HG02981 (cell line): ENCODE measurements around the gene EBF3.

Source experiments
- ATAC-seq: cut with Tn5 transposase; IDR thresholded peaks from one replicate; pipeline ENCODE4 v1.9.1; 2021; ENCODE audit warnings: mild to moderate bottlenecking, moderate library complexity; ENCODE audit not compliant: unreplicated experiment

The EBF3 gene

DNA sequence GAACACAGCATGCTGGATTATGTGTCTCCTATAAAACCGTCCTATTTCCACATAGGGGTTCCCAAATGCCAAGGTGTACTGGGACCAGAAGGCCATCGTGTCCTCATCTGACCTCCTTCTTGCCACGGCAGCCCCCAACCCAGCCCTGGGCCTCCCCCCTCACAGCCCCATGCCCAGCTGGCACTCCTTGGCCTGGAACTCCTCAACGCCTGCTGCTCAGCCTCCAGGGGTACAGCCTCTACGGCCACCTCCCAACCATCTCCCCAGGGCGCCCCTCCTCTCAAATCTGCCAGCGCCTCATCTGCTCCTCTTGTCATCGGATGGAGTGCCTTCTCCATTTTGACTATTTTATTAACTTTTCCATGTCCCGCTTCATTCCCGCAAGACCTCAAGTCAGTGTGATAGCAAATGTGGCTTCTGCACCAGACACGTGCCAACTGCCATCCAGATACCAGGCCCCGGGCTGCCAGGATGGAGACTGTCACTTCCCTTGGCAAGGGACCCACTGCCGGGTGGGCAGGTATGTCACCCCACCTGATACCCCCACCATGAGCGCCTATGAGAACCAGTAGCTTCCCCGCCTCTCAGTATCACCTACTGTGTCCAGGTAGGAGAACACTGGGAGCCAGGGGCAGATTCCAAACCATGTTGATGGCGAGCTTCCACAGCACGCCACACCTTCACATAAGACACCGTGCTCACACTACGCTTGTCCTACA lies 106.7 kb downstream of the EBF3 start:
- no peak for ATAC-seq

DNA sequence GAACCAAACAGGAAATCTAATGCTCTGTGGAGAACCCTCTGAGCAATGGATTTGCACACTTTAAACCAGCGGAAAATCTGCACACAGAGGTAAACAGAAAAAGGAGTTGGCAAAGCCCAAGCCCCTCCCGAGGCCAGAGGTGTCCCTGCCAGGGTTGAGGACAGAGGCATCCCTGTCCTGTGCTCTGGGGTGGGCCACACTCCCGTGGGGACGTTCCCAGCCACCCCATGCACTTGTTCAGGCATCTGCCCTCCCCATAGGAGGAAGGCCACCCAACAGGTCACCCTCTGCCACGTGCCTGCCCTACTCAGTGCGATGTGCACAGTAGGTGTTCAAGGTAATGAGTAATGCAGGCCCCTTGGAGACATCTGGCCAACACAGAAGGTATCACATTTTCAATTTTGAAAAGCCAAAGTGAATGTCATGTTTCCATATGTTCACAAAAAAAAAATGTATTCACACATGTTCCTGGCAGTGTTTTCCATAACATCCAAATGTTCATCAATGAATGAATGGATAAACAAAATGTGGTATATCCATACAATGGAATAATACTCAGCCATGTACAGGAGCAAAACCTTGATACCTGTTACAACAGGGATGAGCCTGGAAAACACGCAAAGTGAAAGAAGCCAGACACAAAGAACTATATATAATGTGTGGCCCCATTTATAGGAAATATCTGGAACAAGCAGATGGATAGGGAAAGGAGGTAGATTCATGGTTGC lies 108.1 kb downstream of the EBF3 start:
- no peak for ATAC-seq

GRCh38 chr10:129854796-129855705 lies 109.0 kb downstream of the EBF3 start:
- no peak for ATAC-seq

- ATAC-seq, result no peak
Measured at GRCh38 chr10:129854158-129854557, 109.9 kb downstream of the EBF3 start.

DNA sequence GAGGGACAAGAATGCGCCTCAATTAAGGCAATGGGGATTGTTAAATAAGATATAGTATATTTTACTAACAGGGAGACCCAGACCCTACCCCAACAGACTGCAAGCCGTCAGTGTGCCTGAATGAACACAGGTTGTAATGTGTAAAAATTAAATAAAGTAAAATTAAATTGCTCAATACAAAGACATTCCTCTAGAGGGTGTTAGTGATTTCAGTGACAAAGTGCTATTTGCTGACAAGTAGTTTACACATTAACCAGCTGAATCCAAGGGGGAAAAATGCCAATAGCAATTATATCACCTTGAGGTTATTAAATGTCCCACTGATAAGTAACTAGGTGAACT lies 110.5 kb downstream of the EBF3 start:
- no peak for ATAC-seq

DNA sequence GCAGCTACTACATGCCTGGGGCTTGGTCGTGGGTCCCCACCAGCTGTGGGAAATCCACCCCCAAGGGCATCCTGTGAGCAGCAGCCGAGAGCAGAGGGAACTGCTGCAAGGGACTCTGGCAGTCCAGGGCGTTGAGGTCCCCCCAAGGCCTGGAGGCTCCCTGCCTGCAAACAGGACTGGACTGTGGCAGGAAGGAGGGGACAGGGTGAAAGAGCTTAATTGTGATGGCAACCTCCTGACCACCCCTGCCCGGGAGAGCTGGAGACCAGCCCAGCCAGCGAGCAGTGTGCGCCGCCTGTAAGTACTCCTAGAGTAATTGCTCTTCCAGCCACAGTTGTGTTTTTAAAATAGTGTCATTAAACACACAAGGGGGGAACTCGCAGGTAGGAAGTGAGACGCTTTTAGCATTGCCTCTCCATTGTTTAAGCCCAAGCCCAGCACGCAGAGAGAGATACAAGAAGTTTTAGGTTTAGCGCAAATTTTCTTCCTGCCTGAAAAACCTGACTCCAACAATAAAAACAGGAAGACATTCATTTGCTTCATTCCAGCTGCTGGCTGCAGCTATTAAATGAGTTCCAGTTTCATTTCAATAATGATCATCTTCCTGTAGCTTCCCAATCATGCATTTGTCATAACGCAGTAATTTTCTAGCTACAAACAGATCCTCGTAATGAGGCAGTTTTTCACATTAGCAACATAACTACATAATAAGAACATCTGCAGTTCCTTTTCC lies 111.1 kb downstream of the EBF3 start:
- ATAC-seq, result no peak

DNA sequence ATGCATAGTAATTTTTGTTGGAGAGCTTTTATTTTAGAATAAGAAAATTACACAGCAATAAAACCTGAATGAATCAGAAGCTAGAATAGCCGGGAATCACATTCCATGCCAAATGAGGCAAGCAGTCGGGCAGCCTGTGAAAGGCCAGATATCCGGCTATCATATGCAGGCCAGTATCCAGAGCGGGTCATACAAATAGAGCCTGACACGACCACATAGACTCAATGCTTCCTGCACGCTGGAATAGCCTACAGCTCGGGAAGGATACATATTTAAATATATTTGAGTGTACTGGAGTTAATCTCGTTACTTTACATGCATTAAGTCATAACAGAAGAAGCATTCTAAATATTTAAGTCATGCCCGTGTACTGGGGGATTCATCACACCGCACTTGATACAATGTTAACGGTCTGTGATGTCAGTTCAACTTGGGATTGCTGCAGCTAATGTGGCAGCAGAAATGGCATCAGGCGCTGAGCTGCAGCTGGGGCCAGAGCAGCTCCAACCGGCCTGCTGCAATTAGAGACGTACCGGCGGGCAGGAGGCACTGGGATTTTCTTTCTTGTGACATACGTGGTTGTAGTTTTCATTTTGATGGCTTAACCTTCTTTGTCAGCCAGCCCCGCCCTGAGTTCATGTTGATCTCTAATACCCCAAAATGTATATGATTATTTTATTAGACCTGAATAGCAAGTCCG lies 112.0 kb downstream of the EBF3 start:
- ATAC-seq, result no peak

DNA sequence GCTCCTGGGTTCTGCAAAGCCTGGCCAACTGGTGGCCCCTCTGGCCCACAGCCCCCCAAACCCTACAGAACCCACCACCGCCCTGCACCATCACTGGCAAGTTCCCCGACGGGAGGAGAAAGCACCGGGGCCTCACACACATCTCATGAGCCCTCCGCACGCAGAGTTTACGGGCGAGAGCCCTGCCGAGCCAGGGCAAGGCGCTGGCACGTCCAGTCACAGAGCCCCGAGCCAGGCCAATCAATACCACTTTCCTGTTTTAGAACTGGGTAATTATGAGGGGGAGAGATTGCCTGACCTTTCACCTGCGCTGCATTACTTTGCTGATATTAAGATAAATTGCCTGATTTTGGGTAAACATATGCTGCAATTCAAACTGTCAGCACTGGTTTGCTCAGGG lies 113.3 kb downstream of the EBF3 start:
- no peak for ATAC-seq

DNA sequence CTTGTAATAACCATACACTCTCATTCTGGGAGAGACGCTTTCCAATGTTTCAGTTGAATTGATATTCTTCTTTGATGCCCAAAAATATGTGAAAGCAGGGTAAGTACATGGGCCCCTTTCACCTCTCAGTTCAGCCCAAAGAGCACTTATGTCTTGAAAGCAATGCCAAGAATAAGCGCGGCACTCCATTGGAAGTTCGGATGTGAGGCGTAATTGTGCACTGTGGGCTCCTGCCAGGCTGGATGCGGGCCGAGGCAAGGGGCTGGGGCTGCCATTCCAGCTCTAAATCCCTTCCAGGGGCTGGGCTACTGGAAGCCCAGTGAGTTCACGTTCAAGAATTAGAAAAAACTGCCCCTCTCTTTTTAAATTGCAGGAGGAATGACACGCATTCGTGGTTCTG lies 113.8 kb downstream of the EBF3 start:
- ATAC-seq, result no peak

DNA sequence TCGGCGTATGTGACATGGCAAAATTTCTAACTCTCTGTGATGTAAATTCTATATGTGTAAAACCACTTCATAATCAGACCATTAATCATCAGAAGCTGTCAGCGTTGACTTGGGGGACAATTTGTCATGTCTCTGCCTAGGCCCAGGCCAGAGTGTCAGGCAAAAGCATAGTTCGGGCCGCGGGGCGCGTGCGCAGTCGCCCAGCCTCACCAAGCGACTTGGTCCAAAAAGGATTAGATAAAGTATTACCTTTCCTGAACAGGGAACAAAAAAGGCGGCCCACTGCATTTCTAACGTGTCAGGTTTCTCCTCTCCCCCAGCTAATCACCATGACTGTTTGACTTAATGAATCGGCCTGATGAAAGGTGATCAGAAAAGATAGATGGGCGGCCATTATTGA lies 114.2 kb downstream of the EBF3 start:
- no peak for ATAC-seq

- no peak for ATAC-seq
Measured at GRCh38 chr10:129849452-129849750, 114.7 kb downstream of the EBF3 start.

DNA sequence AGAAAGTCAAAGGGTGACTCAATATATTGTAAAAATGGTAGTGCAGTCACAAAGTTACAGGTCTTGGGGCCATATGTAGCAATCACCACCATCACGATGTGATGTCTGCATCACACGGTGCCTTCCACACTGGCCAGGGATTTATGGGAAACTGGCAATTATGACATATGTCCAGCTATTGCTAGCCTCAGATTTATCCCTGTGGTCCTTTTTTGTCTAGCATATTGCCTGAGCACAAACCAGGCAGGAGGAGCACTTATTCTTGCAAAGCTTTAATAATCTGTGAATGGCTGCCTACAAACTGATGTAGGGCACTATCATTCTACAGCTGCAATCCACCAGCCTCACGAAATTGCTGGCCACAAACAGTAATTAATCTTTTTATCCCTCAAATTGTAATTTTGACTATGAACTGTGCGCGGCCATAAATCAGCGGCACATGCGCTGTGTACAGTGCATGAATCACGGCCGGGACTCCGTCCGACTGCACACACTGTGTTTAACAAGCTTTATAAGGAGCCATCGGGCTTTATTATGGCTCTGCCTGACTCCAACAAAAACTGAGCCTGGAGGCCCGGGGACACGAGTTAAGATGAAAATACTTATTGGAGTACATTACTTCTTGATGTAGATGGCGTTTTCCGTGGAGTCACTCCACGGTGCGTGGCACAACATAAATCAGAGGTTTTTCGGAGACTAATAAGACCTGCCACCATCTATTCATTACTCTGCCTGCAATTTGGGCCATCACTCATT lies 115.2 kb downstream of the EBF3 start:
- ATAC-seq, result no peak

DNA sequence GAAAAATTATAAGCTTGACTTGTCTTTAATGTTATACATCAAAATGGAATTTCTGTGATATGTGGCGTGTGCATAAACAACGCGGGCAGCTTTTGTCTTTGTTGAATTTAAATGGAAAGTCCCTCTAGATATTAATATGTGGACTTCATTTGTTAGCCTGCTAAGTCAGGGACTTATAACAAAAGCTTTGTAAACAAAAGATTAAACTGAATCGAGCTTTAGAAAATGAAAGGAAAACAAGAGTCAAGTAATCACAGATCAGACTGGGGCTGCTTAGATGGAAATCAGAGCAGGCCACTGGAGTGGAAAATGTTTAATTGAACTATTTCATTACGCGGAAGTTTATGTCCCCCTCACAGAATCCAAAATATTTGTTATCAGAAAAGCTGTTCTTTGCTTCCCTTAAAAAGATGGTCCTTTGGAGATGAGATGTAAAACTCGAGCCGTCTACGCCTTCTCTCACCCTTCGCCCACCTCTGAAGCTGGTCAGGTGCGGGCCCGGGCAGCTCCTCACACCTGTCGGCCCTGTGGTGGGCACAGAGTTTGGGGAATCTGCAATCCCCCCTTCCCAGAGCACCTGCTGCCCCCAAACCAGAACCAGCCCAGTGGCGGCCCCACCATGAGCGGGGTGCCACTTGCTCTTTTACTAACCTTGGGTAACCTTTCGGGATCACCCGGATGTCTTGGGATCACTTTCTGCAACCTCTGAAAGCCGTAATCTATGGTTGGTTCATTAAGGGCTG lies 116.2 kb downstream of the EBF3 start:
- no peak for ATAC-seq

GRCh38 chr10:129846991-129847391 lies 117.1 kb downstream of the EBF3 start:
- ATAC-seq, result no peak

GRCh38 chr10:129845111-129845753 lies 118.8 kb downstream of the EBF3 start:
- ATAC-seq, result no peak

GRCh38 chr10:129844216-129844766 lies 119.8 kb downstream of the EBF3 start:
- ATAC-seq, result no peak

DNA sequence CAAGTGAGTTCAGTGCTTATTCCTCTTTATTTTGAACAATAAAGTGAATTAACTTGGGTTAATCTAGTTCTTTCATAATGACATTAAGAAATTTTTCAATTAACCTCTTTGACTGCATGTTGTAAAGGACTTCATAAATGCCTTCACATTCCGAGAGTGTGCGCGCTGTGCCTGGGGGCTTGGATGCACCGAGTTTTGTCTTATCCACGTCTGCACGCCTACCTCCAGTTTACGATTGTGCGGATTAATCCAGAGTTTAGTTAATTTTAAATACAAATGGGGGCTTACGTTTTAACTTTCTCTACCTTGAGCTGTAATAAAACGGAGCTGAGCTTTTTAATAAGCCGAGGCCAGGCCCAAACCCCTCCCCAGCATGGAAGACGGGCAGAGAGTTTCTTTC lies 120.4 kb downstream of the EBF3 start:
- no peak for ATAC-seq

DNA sequence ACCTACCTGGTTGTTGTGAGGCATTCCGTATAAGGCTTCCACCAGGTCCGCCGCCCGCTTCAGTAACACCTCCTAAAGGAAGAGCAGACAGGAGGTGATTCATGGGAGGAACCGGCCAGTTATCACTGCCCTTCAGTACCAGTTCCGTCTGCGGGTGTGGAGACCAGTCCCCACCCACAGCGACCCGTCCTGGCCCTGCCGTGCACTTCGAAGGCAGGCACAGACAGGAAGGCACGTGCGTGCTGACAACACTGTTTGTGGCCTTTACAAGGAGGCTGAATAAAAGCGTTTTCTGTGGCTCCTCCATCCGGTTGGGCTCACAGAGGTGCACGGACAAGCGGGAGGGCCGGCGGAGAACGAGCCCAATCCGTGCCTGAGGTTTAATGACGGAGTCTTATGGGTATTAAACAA lies 120.9 kb downstream of the EBF3 start:
- no peak for ATAC-seq
